Retinal pigment epithelial cell (primary cell): Measurements from ENCODE around the gene ULBP1.
"Not testable (repeated sequence)": the region's sequence is repeated elsewhere in the genome, so short reads cannot be mapped to it uniquely, and the experiment has no call there.

ENCODE experiments used
- DNase-seq: peaks from one replicate; pipeline ENCODE4 v3.0.0-alpha.2; 2010; ENCODE audit warnings: low read depth
- H3K4me3 ChIP-seq: 2 replicates; pipeline ENCODE4 v1.5.1; 2011; ENCODE audit warnings: mild to moderate bottlenecking, low read length, control low read depth, moderate library complexity
- CTCF ChIP-seq: conservative IDR thresholded peaks from 2 replicates; pipeline ENCODE4 v1.5.1; 2011; ENCODE audit warnings: low read depth, low read length, control low read depth, inconsistent platforms

The ULBP1 gene

GRCh38 chr6:150004101-150004782, 40.5 kb downstream of the ULBP1 start:
- peak overlapping the region; percentile 72 for H3K4me3 ChIP-seq
- no peak for TF ChIP-seq CTCF
- DNase-seq: no peak

GRCh38 chr6:150004783-150005717, 41.3 kb downstream of the ULBP1 start:
- TF ChIP-seq CTCF: no peak
- DNase-seq: peak; percentile 46
- H3K4me3 ChIP-seq: peak overlapping the region; percentile 72

- no peak for TF ChIP-seq CTCF
- H3K4me3 ChIP-seq: peak overlapping the region; percentile 72
- no peak for DNase-seq
Observed at GRCh38 chr6:150005761-150006651, 42.3 kb downstream of the ULBP1 start.

GRCh38 chr6:150006961-150007464, 43.3 kb downstream of the ULBP1 start:
- TF ChIP-seq CTCF: peak; percentile 69
- no peak overlapping the region for H3K4me3 ChIP-seq
- no peak for DNase-seq

- DNase-seq: no peak
- TF ChIP-seq CTCF: no peak
- no peak overlapping the region for H3K4me3 ChIP-seq
Observed at GRCh38 chr6:150008588-150008987, 44.8 kb downstream of the ULBP1 start.

GRCh38 chr6:150012846-150013784, 49.4 kb downstream of the ULBP1 start:
- H3K4me3 ChIP-seq, DNase-seq: not testable (repeated sequence)

- not testable (repeated sequence) for H3K4me3 ChIP-seq, DNase-seq
Observed at GRCh38 chr6:150013785-150014622, 50.3 kb downstream of the ULBP1 start.

- not testable (repeated sequence) for H3K4me3 ChIP-seq, DNase-seq
Observed at GRCh38 chr6:150014623-150015280, 51.0 kb downstream of the ULBP1 start.
